ENCODE data around the gene FXYD4. TPM values are rescaled to one million over a fixed set of nuclear protein-coding genes. Genes with fewer than 3 reads are reported as not detected.

The FXYD4 gene
- polyA plus RNA-seq, 1 of the 3 experiments (the other 2 are of a cell fraction), result not detected

GRCh38 chr10:43348511-43349312, 22.7 kb upstream of the FXYD4 start:
- DNase-seq, result peak; percentile 95
- WGBS (ENCODE audit: low lambda C conversion rate), result 39% methylated on average over 10 of the region's 13 CpGs
- H2AFZ ChIP-seq (ENCODE audit: low read depth), result peak overlapping the region; percentile 79
- peak; percentile 42; the same call in 1 of the 2 replicates for TF ChIP-seq RCOR1 (IDR thresholded peaks at IDR 0.05; ENCODE audit: low read length)
- peak; percentile 38; the same call in 1 of the 2 replicates for TF ChIP-seq MXI1 (IDR thresholded peaks at IDR 0.05; ENCODE audit: low read depth, low read length)
- no peak for TF ChIP-seq JUND (IDR thresholded peaks at IDR 0.05)
- peak; percentile 93 for TF ChIP-seq RAD21 (IDR thresholded peaks at IDR 0.05; ENCODE audit: low read length)
- TF ChIP-seq SMC3 (IDR thresholded peaks at IDR 0.05; ENCODE audit: low read depth, low read length), result peak; percentile 75
- TF ChIP-seq ELF1 (IDR thresholded peaks at IDR 0.05), result peak; percentile 49; the same call in 1 of the 2 replicates
- no peak for TF ChIP-seq MEF2A (IDR thresholded peaks at IDR 0.05; ENCODE audit: borderline replicate concordance, low read depth)
- TF ChIP-seq NFIC (IDR thresholded peaks at IDR 0.05; ENCODE audit: borderline replicate concordance), result no peak
- TF ChIP-seq CHD2 (IDR thresholded peaks at IDR 0.05; ENCODE audit: low read length, partially characterized antibody), result no peak
- no peak for TF ChIP-seq TAF1 (IDR thresholded peaks at IDR 0.05; ENCODE audit: borderline replicate concordance, low read depth, low read length)
- no peak for TF ChIP-seq PBX3 (IDR thresholded peaks at IDR 0.05)
- no peak for TF ChIP-seq TCF12 (IDR thresholded peaks at IDR 0.05)
- no peak for TF ChIP-seq YY1 (IDR thresholded peaks at IDR 0.05; ENCODE audit: low read depth)
- no peak for TF ChIP-seq FOXJ3 (CRISPR knock-in tag; IDR thresholded peaks at IDR 0.05)
- no peak for TF ChIP-seq FOXM1 (IDR thresholded peaks at IDR 0.05; ENCODE audit: low read depth)
- no peak for TF ChIP-seq MAX (IDR thresholded peaks at IDR 0.05; ENCODE audit: low read depth)
- TF ChIP-seq RXRA (IDR thresholded peaks at IDR 0.05; ENCODE audit: borderline replicate concordance, low read depth), result no peak
- no peak for TF ChIP-seq GATA2 (CRISPR knock-in tag; IDR thresholded peaks at IDR 0.05)
- peak; percentile 90 for TF ChIP-seq CTCF (IDR thresholded peaks at IDR 0.05)
- no peak for TF ChIP-seq IRF3 (IDR thresholded peaks at IDR 0.05; ENCODE audit: low read depth, low read length)
- TF ChIP-seq NRF1 (IDR thresholded peaks at IDR 0.05; ENCODE audit: low read depth, low read length), result no peak
- TF ChIP-seq EP300 (IDR thresholded peaks at IDR 0.05; ENCODE audit: borderline replicate concordance in 1 of 2, low read depth in 1 of 2, low read length in 1 of 2), result no peak
- CTCF ChIA-PET, result interaction anchor here (0.6 to 4.4 kb wide), 38 partner anchors 8 to 663 kb away, joined by 3 to 90 read pairs (median 4); partner anchors contain the start of gene CSGALNACT2
- H3K79me2 ChIP-seq (ENCODE audit: insufficient read depth), result no peaks in the 10 kb centered on the region
- H4K20me1 ChIP-seq (ENCODE audit: insufficient read depth), result no peaks in the 10 kb centered on the region
- no peaks in the 10 kb centered on the region for H3K9me2 ChIP-seq
- H3K4me2 ChIP-seq, result no peak overlapping the region
- H3K27me3 ChIP-seq (ENCODE audit: insufficient read depth), result no peaks in the 10 kb centered on the region
- no peak overlapping the region; a peak in 1 of 4 replicates for H3K4me3 ChIP-seq (ENCODE audit: low read depth in 2 of 2, low read length in 1 of 2)
- H3K36me3 ChIP-seq (replicated peaks in 1 of 2; ENCODE audit: control insufficient read depth in 1 of 2, insufficient read depth in 2 of 2, low read length in 1 of 2), result no peaks in the 10 kb centered on the region
- H3K4me1 ChIP-seq (ENCODE audit: control insufficient read depth in 1 of 2, insufficient read depth in 2 of 2, low read depth in 1 of 2, low read length in 1 of 2), result peaks cover 0 to 17% of the 10 kb centered on the region in 2 experiments; a peak in 2 of 4 replicates
- no peak overlapping the region for H3K9ac ChIP-seq
- POLR2A ChIA-PET, result no interaction called here
- peaks cover 6% of the 10 kb centered on the region for H3F3A ChIP-seq (replicated peaks; ENCODE audit: insufficient read depth)
- H3K9me3 ChIP-seq, result no peaks in the 10 kb centered on the region
- H3K27ac ChIP-seq (ENCODE audit: low read depth in 2 of 2, low read length in 1 of 2), result no peak overlapping the region
